AG10803 (cell line): ENCODE data around the gene DNAH3.

ENCODE experiments used
- DNase-seq: peaks from one replicate; pipeline ENCODE4 v3.0.0; 2010; ENCODE audit warnings: low read depth
- H3K4me3 ChIP-seq: 2 replicates; pipeline ENCODE4 v1.5.1; 2011; ENCODE audit warnings: mild to moderate bottlenecking, low read length, control low read depth
- TF ChIP-seq, protein P1 (sequence below): conservative IDR thresholded peaks from 2 replicates; pipeline ENCODE4 v1.5.1; 2011; ENCODE audit warnings: mild to moderate bottlenecking, low read length, control low read depth, inconsistent platforms

Gene DNAH3

DNA sequence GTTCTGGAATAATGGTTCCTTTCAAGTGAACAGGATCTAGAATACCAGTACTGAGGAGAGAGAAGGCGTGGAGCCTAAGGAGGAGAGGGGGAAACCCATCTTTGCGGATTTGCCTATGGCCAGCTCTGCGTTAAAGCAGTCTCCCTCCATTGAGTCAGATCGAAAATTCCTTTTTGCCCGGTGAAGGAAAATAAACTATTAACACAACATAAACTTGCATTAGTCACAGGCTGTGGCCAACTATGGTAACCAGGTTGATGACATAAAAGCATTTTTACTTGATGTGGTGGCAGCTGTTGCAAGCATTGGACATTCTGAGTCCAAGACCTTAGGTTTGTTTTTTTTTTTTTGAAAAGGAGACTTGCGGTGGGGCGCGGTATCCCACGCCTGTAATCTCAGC is 16.7 kb upstream of the DNAH3 start:
- DNase-seq, result peak; percentile 90
- H3K4me3 ChIP-seq, result no peak overlapping the region
- TF ChIP-seq, protein P1, sequence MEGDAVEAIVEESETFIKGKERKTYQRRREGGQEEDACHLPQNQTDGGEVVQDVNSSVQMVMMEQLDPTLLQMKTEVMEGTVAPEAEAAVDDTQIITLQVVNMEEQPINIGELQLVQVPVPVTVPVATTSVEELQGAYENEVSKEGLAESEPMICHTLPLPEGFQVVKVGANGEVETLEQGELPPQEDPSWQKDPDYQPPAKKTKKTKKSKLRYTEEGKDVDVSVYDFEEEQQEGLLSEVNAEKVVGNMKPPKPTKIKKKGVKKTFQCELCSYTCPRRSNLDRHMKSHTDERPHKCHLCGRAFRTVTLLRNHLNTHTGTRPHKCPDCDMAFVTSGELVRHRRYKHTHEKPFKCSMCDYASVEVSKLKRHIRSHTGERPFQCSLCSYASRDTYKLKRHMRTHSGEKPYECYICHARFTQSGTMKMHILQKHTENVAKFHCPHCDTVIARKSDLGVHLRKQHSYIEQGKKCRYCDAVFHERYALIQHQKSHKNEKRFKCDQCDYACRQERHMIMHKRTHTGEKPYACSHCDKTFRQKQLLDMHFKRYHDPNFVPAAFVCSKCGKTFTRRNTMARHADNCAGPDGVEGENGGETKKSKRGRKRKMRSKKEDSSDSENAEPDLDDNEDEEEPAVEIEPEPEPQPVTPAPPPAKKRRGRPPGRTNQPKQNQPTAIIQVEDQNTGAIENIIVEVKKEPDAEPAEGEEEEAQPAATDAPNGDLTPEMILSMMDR, result no peak

DNA sequence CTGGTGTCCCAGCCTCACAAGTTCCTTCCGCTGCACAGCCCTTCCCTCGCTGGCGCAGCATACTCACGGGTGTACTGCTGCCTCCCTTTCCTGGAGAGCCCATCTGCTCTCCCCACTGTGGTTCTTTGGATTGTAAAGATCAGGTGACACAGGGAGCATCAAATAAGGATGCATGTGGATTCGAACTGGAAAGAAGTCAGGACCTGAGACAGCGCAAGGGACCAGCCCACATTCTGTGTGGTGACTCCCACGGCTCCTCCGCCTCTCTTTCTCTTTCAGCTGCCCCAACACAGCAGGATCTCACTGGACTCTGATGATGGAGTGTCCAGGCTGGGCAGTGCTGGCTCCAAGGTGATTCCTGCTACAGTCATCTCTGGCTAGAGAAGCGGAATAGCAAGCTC is 15.9 kb upstream of the DNAH3 start:
- no peak overlapping the region for H3K4me3 ChIP-seq
- no peak for DNase-seq
- TF ChIP-seq, protein P1, result no peak

DNA sequence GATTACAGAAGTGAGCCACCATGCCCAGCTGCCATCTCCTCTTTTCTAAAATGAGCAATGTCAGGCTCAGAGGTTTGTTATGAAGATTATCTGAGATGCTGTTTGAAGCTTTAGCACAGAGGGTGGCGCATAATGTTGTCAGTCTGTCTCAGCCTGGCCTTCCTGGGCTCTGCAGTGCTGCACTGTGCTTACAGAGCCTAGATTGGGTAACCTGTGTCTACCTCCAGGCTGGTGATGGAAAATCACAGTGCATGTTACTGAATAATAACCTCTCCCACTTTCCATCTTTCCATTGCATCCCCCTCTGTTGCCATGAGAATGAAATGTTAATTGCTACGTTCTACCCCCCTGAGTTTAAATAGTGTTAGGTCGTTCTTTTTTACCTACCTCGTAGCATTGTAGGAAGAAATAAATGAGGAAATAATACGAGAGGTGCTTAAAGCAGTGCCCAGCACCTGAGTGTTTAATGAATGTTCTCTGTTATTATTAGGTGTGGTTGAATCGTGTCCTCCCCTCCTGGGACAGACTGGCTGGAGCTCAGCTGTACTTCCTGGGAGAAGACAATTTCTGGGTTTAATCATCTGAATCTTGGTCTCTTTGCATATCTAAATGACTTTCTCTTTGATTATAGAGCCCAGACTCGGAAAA is 14.0 kb upstream of the DNAH3 start:
- TF ChIP-seq, protein P1, result no peak
- H3K4me3 ChIP-seq, result no peak overlapping the region
- DNase-seq, result no peak

DNA sequence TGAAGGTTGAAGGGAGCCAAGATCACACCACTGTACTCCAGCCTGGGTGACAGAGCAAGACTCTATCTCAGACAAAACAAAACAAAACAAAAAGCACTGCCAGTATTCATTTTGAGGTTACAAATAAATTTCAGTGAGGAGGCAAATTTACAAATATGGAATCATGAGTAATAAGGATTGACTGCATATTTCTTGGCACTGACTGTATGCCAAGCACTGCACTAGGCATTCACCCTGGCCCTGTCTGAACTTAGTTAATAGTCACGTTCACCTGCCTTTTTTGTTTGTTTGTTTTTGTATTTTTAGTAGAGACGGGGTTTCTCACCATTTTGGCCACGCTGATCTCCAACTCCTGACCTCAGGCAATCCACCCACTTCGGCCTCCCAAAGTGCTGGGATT is 12.9 kb upstream of the DNAH3 start:
- H3K4me3 ChIP-seq, result no peak overlapping the region
- no peak for DNase-seq
- TF ChIP-seq, protein P1, result no peak

DNA sequence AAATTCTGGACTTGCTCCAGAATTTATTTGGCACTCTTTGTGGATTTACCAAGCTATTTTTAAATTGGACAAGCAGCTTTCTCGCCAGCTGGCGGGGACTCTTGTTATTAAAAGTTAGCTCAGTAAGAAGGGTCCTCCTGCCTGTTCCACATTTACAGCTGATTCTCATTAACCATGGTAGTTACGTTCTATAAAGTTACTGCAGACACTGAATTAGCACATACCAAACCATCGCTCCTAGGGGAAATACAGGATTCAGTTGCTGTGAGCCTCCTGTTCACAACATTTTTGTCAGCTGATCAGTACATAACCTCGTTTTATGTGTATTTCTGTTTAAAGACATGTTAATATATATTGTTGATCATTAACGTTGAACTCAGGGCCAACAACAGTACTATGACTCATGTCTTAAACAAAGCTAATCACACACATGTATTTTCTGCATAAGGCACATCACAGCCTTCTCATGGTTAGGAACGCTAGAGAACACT is 12.1 kb upstream of the DNAH3 start:
- TF ChIP-seq, protein P1, result no peak
- no peak overlapping the region for H3K4me3 ChIP-seq
- DNase-seq, result peak; percentile 80

DNA sequence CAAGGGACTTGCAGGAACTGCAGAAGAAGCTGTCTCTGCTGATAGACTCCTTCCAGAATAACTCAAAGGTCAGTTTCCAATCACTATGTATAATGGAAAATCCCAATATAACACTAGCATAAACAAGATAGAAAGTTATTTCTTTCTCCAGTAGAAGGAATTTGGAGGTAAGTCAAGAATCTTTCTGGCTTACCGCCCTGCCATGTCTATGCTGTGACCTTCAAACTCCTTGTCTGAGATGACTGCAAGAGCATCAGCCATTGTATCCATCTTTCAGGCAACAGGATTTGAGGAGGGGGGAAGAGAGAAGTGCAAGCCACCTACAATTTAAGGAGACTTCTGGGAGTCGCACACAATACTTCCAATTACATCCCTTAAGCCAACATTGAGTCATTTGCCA is 10.6 kb upstream of the DNAH3 start:
- DNase-seq, result peak; percentile 57
- TF ChIP-seq, protein P1, result no peak
- H3K4me3 ChIP-seq, result no peak overlapping the region

DNA sequence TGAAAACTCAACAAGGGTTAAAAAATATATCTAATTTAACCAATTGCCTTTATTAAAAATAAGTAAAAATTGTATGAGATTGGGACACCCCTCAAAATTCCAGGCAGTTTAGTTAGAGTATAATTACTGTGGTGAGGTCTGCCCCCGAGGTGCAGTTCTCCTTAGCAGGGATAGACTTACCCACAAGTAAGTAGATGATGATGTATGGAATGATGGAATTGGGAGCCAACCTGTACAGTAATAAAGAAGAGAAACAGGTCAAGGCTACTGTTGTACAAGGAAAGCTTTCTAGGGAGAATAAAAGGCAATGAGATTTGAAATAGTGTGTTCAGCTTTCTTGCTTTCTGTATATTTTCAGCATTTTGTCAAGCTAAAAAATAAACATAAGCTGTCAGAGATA is 9.6 kb upstream of the DNAH3 start:
- TF ChIP-seq, protein P1, result no peak
- DNase-seq, result no peak
- no peak overlapping the region for H3K4me3 ChIP-seq
